A549 (cell line): ENCODE results near the gene CELSR1.

Source experiments
- CHD2 ChIP-seq: fragments of 150-350 bp; IDR thresholded peaks from 2 replicates; pipeline ENCODE4 v1.6.1; 2014; ENCODE audit warnings: low read length; ENCODE audit not compliant: partially characterized antibody
- GATA3 ChIP-seq: IDR thresholded peaks from 2 replicates; pipeline ENCODE4 v1.6.1; 2012; ENCODE audit warnings: borderline replicate concordance
- HEYL ChIP-seq: fragments of 250-450 bp; sonication (Bioruptor Pico); IDR thresholded peaks from 2 replicates; pipeline ENCODE4 v1.8.0; 2021; ENCODE audit warnings: mild to moderate bottlenecking, moderate library complexity
- RAD21 ChIP-seq, 2 experiments: fragments of >200 bp in 1 of 2; sonication (Bioruptor Twin) in 1 of 2; formaldehyde crosslinking in 1 of 2; IDR thresholded peaks in 1 of 2; conservative IDR thresholded peaks in 1 of 2; 2 replicates in 1 of 2; 3 replicates in 1 of 2; pipeline ENCODE4 v1.6.1; 2012 to 2018; ENCODE audit warnings: inconsistent platforms in 1 of 2
- TF ChIP-seq, protein P1 (sequence below): fragments of >200 bp; sonication (Bioruptor Twin); formaldehyde crosslinking; IDR thresholded peaks from 3 replicates; pipeline ENCODE4 v1.5.1; 2016

DNA sequence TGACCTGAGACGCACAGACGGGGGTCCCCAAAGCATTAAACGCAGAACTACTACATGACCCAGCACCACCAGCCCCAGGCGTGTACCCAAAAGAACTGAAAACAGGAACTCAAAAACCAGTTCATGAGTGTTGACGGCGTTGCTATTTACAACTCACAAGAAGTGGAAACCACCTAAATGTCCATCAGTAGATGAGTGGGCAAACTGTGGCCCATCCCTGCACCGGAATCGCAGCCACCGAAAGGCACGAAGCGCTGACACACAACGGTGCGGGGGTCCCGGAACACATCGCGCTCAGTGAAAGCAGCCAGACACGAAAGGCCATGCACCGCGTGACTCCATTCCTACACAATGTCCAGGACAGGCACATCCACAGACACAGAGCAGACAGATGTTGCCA is 122.7 kb downstream of the CELSR1 start:
- TF ChIP-seq, protein P1, sequence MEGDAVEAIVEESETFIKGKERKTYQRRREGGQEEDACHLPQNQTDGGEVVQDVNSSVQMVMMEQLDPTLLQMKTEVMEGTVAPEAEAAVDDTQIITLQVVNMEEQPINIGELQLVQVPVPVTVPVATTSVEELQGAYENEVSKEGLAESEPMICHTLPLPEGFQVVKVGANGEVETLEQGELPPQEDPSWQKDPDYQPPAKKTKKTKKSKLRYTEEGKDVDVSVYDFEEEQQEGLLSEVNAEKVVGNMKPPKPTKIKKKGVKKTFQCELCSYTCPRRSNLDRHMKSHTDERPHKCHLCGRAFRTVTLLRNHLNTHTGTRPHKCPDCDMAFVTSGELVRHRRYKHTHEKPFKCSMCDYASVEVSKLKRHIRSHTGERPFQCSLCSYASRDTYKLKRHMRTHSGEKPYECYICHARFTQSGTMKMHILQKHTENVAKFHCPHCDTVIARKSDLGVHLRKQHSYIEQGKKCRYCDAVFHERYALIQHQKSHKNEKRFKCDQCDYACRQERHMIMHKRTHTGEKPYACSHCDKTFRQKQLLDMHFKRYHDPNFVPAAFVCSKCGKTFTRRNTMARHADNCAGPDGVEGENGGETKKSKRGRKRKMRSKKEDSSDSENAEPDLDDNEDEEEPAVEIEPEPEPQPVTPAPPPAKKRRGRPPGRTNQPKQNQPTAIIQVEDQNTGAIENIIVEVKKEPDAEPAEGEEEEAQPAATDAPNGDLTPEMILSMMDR, result no peak
- TF ChIP-seq CHD2 (no peak), HEYL (CRISPR knock-in tag) (no peak), GATA3 (no peak), RAD21 (conservative IDR thresholded peaks at IDR 0.05 in 1 of 2, IDR thresholded peaks at IDR 0.05 in 1 of 2) (no peak)
